Vagina (tissue), 2 donors: ENCODE results near the gene ADARB2.

Source experiments
- CTCF ChIP-seq, 3 experiments: fragments of 450-650 bp in 2 of 3; fragments of 200-600 bp in 1 of 3; sonication (generic) in 1 of 3; IDR thresholded peaks; one replicate each; pipeline ENCODE4 v1.5.1; 2017 to 2019; ENCODE audit warnings: antibody characterized with exemption in 3 of 3, mild to moderate bottlenecking in 2 of 3, moderate library complexity in 2 of 3
- POLR2A ChIP-seq, 2 donors: fragments of 450-650 bp; IDR thresholded peaks; one replicate each; pipeline ENCODE4 v1.6.1; 2017; ENCODE audit warnings: antibody characterized with exemption in 2 of 2, mild to moderate bottlenecking in 2 of 2, moderate library complexity in 2 of 2
- POLR2AphosphoS5 ChIP-seq, 2 donors: sonication (generic); formaldehyde crosslinking; IDR thresholded peaks; one replicate each; pipeline ENCODE4 v1.9.0; 2017; ENCODE audit warnings: antibody characterized with exemption in 2 of 2, mild to moderate bottlenecking in 2 of 2, low read depth in 1 of 2; ENCODE audit not compliant: insufficient read depth in 1 of 2

- TF ChIP-seq CTCF (IDR thresholded peaks at IDR 0.05) = no peak
- TF ChIP-seq POLR2A (IDR thresholded peaks at IDR 0.05) = no peak
- TF ChIP-seq POLR2AphosphoS5 (IDR thresholded peaks at IDR 0.05; ENCODE audit: insufficient read depth in 1 of 2, low read depth in 1 of 2) = no peak
Observed at GRCh38 chr10:1632596-1632995, 104.7 kb downstream of the ADARB2 start.
